ENCODE measurements around the gene EXT2.

The EXT2 gene

GRCh38 chr11:44057340-44057739 is 38.1 kb upstream of the EXT2 start:
- no peak overlapping the region for H3K4me3 ChIP-seq (ENCODE audit: low read depth, low read length)
- in situ Hi-C loops (cut with HindIII; ENCODE audit: low sequenced_read_pairs): no loop called here
- DNase-seq (ENCODE audit: low read depth): no peak
- no peak for TF ChIP-seq CTCF (IDR thresholded peaks at IDR 0.05; ENCODE audit: low read depth, low read length, missing control alignments)

GRCh38 chr11:44058275-44058674 is 37.2 kb upstream of the EXT2 start:
- DNase-seq (ENCODE audit: low read depth): no peak
- in situ Hi-C loops (cut with HindIII; ENCODE audit: low sequenced_read_pairs): no loop called here
- no peak for TF ChIP-seq CTCF (IDR thresholded peaks at IDR 0.05; ENCODE audit: low read depth, low read length, missing control alignments)
- H3K4me3 ChIP-seq (ENCODE audit: low read depth, low read length): no peak overlapping the region

DNA sequence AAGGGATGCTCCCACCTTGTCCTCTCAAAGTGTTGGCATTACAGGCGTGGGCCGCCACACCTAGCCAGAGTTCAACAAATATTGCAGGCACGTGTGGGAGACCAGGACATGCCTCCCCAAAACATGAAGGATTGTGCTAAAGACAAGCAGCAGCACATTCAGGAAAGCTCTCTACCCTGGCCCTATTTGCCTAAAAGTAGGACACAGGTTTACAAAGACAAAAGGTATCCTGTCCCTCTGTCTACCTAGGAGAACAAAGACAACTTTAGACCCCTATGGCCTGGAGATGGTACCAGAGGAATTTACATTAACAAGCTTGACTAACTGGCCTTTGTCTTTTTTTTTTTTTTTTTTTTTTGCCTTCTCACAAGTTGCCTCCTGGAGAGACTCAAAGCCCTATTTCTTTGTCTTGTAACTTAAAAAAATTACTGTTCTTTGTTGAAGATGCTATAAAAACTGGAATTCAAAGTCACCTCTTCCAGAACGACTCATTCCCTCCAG is 30.3 kb upstream of the EXT2 start:
- TF ChIP-seq CTCF (IDR thresholded peaks at IDR 0.05; ENCODE audit: low read depth, low read length, missing control alignments): no peak
- in situ Hi-C loops (cut with HindIII; ENCODE audit: low sequenced_read_pairs): no loop called here
- no peak for DNase-seq (ENCODE audit: low read depth)
- H3K4me3 ChIP-seq (ENCODE audit: low read depth, low read length): no peak overlapping the region

GRCh38 chr11:44065841-44066731 is 29.4 kb upstream of the EXT2 start, which contains the start of gene ACCS:
ACCS (plus strand) TSS chr11:44066270; CDS start chr11:44067628, 1,358 bp downstream.
- in situ Hi-C loops (cut with HindIII; ENCODE audit: low sequenced_read_pairs): no loop called here
- peak; percentile 55 for TF ChIP-seq CTCF (IDR thresholded peaks at IDR 0.05; ENCODE audit: low read depth, low read length, missing control alignments)
- peak within 1 kb of the TSS; percentile 50 for H3K4me3 ChIP-seq (ENCODE audit: low read depth, low read length)
- DNase-seq (ENCODE audit: low read depth): peak; percentile 67

GRCh38 chr11:44066732-44067141 is 28.7 kb upstream of the EXT2 start:
- in situ Hi-C loops (cut with HindIII; ENCODE audit: low sequenced_read_pairs): no loop called here
- H3K4me3 ChIP-seq (ENCODE audit: low read depth, low read length): peak overlapping the region; percentile 50
- no peak for TF ChIP-seq CTCF (IDR thresholded peaks at IDR 0.05; ENCODE audit: low read depth, low read length, missing control alignments)
- peak; percentile 24 for DNase-seq (ENCODE audit: low read depth)

GRCh38 chr11:44067266-44067665 is 28.2 kb upstream of the EXT2 start:
- TF ChIP-seq CTCF (IDR thresholded peaks at IDR 0.05; ENCODE audit: low read depth, low read length, missing control alignments): no peak
- no peak for DNase-seq (ENCODE audit: low read depth)
- peak overlapping the region; percentile 50 for H3K4me3 ChIP-seq (ENCODE audit: low read depth, low read length)

More at GRCh38 chr11:44067266-44067665, 28.2 kb upstream of the EXT2 start:
- in situ Hi-C loops (cut with HindIII; ENCODE audit: low sequenced_read_pairs): no loop called here

Data from astrocyte of the cerebellum (primary cell).